Mucosa of stomach (tissue), 1 donor: ENCODE data around the gene CCNY.
"Not testable (repeated sequence)": the region's sequence is repeated elsewhere in the genome, so short reads cannot be mapped to it uniquely, and the experiment has no call there.

Source experiments
- H3K27me3 ChIP-seq: one replicate; pipeline ENCODE4 v1.7.0; 2013; ENCODE audit warnings: mild to moderate bottlenecking, low read length; ENCODE audit not compliant: control insufficient read depth, insufficient read depth
- H3K36me3 ChIP-seq: one replicate; pipeline ENCODE4 v1.7.0; 2013; ENCODE audit warnings: low read length; ENCODE audit not compliant: control insufficient read depth, insufficient read depth
- H3K4me1 ChIP-seq: one replicate; pipeline ENCODE4 v1.7.0; 2013; ENCODE audit warnings: mild to moderate bottlenecking, low read length; ENCODE audit not compliant: control insufficient read depth, insufficient read depth
- H3K4me3 ChIP-seq: one replicate; pipeline ENCODE4 v1.7.0; 2013; ENCODE audit warnings: low read length
- H3K9ac ChIP-seq: one replicate; pipeline ENCODE4 v1.7.0; 2013; ENCODE audit warnings: mild to moderate bottlenecking, low read length, moderate library complexity
- H3K9me3 ChIP-seq: one replicate; pipeline ENCODE4 v1.7.0; 2013; ENCODE audit warnings: mild to moderate bottlenecking, low read length, moderate library complexity; ENCODE audit not compliant: control insufficient read depth
- donor health status: Pancreatic carcinoma.

CCNY gene

DNA sequence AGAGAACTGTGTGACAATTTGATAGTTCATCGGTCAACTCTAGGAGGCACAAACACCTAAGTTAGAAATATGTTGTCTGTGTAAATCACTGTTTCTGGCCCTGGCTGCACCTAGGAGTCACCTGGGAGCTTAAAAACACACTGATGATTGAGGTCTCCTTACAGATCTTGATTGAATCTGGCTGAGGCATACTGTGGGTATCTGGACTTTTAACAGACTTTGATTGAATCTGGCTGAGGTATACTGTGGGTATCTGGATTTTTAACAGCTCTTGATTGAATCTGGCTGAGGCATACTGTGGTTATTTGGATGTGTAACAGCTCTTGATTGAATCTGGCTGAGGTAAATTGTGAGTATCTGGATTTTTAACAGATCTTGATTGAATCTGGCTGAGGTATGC, 181.9 kb downstream of the CCNY start:
- H3K4me3 ChIP-seq, H3K9ac ChIP-seq, H3K36me3 ChIP-seq, H3K4me1 ChIP-seq, H3K27me3 ChIP-seq, H3K9me3 ChIP-seq: not testable (repeated sequence)

DNA sequence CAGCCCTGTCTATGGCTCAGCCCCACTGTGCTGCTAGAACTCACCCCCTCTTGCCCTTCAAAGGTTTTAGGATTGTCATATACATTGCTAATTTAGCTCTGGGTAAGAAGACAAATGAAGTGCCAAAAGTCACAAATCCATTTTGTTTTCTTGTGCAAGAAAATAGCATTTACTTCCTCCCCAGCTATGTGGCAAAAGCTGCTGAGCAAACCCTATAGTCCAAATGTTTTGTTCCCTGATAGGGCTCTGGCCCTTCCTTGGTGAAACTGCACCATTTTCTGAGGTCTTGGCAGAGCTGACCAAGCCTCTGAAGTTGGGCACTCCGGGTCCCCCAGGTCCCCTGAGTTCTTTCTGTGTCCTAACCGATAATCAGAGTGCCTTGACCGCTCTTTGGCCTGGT, 184.7 kb downstream of the CCNY start:
- Histone ChIP-seq H3K4me1 (no peaks in the 10 kb centered on the region), H3K27me3 (no peaks in the 10 kb centered on the region), H3K36me3 (no peaks in the 10 kb centered on the region), H3K9me3 (no peaks in the 10 kb centered on the region), H3K4me3 (no peak overlapping the region), H3K9ac (no peak overlapping the region)

DNA sequence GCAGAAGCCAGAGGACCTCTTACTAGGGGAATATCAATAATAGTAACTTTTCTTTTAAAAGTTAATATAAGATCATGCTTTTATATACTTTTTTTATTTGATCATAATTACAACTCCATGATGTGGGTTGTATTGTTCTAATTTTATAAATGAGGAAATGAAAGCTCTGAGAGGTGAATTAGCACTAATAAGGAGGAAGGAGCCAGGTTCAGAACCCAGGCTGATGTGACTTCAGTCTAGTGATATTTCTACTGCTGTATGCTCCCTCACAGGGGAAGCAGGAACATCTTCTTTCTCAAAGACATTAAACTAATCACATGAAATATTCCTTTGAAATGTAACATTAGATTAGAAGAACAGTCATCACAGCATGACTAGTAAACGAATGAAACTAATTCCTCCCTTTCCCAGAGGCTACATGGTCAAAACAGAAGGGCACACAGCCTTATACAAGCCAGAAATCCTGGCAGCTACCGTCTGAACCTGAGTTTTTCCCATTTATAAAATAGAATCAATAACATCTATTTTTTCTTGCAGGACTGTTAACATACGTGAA, 187.4 kb downstream of the CCNY start:
- Histone ChIP-seq H3K36me3 (no peaks in the 10 kb centered on the region), H3K4me3 (no peak overlapping the region), H3K9ac (no peak overlapping the region), H3K9me3 (no peaks in the 10 kb centered on the region), H3K27me3 (no peaks in the 10 kb centered on the region), H3K4me1 (no peaks in the 10 kb centered on the region)

DNA sequence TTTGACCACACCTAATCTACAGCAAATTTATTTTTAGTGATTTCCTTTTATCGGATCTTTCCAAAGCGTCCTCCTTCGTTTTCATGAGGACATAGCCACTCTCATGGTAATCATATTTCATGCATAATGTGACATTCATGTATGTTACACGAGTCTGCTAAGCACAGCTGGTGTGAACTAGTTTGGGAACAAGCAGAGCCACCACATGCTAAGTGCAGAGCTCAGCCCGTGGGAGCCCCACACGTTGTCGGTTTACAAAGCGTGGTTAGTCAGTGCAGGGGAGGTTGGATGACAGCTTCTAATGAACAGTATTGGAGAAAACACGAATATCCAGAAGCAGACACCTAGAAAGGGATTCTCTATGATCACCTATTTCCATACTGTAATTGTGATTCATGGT, 190.4 kb downstream of the CCNY start:
- Histone ChIP-seq H3K27me3 (no peaks in the 10 kb centered on the region), H3K9ac (no peak overlapping the region)

DNA sequence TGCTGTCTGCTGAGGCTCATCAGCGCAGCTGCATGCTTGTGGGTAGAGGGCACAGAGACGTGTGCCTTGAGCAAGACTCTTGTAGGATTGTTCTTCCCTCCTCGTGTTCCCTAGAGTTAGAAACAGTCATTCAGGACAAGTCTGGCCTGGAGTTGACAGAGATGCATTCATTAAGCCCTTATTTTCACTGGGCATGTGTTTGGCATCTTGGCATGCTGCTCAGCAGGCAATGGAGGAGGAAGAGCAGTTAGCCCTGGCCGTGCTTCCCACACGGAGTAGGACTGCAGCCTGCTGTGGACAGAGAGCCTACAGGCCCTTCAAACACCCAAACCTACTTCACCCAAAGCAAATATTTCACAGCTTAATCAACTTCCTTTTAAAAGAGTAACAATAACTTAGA, 195.8 kb downstream of the CCNY start:
- H3K27me3 ChIP-seq, result no peaks in the 10 kb centered on the region
- no peak overlapping the region for H3K4me3 ChIP-seq
- no peaks in the 10 kb centered on the region for H3K4me1 ChIP-seq
- no peak overlapping the region for H3K9ac ChIP-seq
- H3K36me3 ChIP-seq, result no peaks in the 10 kb centered on the region
- no peaks in the 10 kb centered on the region for H3K9me3 ChIP-seq

More for the DNA sequence above, 190.4 kb downstream of the CCNY start:
- no peaks in the 10 kb centered on the region for H3K9me3 ChIP-seq
- no peak overlapping the region for H3K4me3 ChIP-seq
- H3K4me1 ChIP-seq, result no peaks in the 10 kb centered on the region
- H3K36me3 ChIP-seq, result no peaks in the 10 kb centered on the region

DNA sequence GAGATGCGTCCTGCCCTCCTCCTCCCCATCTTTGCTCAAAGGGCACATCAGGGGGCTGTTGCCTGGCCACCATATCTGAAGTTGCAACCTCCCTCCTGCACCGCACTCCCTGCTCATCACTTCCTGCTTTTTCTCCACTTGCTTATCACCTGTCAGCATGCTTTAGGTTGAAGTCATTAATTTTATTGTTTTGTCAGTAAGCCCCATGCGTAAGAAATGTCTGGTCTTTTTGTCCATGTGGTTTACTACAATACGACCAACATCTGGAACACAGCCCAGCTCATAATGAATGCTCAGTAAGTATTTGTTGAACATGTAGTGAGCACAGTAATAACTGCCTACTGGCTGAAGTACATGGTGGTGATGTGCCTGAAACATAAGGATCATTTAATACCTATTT, 197.3 kb downstream of the CCNY start:
- Histone ChIP-seq H3K4me1 (no peaks in the 10 kb centered on the region), H3K4me3 (no peak overlapping the region), H3K27me3 (no peaks in the 10 kb centered on the region), H3K9me3 (no peaks in the 10 kb centered on the region), H3K9ac (no peak overlapping the region), H3K36me3 (no peaks in the 10 kb centered on the region)

DNA sequence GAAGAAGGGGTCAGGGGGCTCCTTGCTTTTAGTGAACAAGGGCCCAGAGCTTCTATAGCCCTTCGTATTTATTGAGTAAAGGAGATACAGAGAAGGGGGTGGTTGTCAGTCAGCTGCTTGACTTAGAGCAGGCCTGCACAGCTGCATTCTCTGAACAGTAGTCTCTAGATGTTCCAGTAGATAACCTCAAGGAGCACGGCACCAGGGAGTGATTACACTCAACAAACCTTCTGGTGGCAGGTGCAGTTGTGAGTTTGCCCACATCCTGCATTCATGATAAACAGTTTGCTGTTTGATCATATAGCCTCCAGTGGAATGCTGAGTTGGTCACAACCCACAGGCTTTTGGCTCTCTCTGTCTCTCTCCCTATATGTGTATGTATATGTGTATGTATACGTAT, 198.8 kb downstream of the CCNY start:
- no peaks in the 10 kb centered on the region for H3K27me3 ChIP-seq
- H3K9ac ChIP-seq, result no peak overlapping the region
- no peaks in the 10 kb centered on the region for H3K36me3 ChIP-seq
- H3K9me3 ChIP-seq, result no peaks in the 10 kb centered on the region
- H3K4me3 ChIP-seq, result no peak overlapping the region
- no peaks in the 10 kb centered on the region for H3K4me1 ChIP-seq

DNA sequence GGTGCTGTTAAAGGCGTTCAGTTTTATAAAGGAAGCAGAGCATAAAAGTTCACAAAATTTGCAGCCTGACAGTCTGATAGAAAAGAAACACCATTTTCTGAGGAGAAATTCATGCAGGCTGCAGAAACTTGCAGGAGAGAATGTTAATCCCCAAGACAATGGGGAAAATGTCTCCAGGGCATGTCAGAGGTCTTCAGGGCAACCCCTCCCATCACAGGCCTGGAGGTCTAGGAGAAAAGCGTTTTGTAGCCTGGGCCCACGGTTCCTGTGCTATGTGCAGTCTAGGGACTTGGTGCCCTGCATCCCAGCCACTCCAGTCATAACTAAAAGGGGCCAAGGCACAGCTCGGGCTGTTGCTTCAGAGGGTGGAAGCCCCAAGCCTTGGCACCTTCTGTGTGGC, 200.5 kb downstream of the CCNY start:
- Histone ChIP-seq H3K4me1 (no peaks in the 10 kb centered on the region), H3K4me3 (no peak overlapping the region), H3K36me3 (no peaks in the 10 kb centered on the region), H3K9ac (no peak overlapping the region), H3K27me3 (no peaks in the 10 kb centered on the region), H3K9me3 (no peaks in the 10 kb centered on the region)

DNA sequence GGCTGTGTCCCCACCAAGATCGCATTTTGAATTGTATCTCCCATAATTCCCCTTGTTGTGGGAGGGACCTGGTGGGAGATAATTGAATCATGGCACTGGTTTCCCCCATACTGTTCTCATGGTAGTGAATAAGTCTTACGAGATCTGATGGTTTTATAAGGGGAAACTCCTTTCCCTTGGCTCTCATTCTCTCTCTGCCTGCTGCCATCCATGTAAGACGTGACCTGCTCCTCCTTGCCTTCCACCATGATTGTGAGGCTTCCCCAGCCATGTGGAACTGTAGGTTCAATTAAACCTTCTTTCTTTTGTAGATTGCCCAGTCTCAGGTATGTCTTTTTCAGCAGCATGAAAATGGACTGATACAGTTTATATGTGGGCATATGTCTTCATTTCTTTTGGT, 201.6 kb downstream of the CCNY start:
- not testable (repeated sequence) for H3K27me3 ChIP-seq, H3K4me3 ChIP-seq, H3K4me1 ChIP-seq, H3K36me3 ChIP-seq, H3K9ac ChIP-seq, H3K9me3 ChIP-seq

DNA sequence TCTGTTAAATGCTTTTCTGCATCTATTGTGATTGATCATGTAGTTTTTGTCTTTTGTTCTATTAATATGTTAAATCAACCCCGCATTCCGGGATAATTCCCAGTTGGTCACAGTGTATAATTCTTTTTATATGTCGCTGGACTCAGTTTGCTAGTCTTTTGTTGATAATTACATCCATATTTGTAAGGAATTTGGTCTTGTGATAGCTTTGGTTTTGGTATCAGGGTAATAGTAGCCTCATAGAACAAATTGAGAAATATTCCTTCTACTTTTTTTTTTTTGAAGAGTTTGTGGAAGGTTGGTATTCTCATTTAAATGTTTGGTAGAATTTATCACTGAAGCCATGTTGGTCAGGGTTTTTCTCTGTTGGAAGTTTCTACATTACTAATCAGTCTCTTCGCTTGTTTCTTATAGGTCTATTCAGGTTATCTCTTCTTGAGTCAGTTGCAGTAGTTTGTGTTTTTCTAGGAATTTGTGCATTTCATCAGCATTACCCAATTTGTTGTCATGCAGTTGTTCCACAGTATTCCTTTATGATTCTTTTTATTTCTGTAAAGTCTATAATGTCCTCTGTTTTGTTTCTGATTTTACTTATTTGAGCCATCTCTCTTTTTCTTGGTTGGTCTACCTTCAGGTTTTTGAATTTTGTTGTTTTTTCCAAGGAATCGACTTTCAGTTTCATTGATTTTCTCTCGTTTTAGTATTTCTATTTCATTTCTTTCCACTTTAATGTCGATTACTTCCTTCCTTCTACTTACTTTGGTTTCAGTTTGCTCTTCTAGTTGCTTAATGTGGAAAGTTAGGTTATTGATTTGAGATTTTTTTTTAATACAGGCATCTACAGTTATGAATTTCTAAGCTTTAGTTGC, 204.2 kb downstream of the CCNY start:
- no peaks in the 10 kb centered on the region for H3K4me1 ChIP-seq
- H3K36me3 ChIP-seq, result no peaks in the 10 kb centered on the region
- H3K9ac ChIP-seq, result no peak overlapping the region
- no peak overlapping the region for H3K4me3 ChIP-seq
- H3K9me3 ChIP-seq, result no peaks in the 10 kb centered on the region
- no peaks in the 10 kb centered on the region for H3K27me3 ChIP-seq

DNA sequence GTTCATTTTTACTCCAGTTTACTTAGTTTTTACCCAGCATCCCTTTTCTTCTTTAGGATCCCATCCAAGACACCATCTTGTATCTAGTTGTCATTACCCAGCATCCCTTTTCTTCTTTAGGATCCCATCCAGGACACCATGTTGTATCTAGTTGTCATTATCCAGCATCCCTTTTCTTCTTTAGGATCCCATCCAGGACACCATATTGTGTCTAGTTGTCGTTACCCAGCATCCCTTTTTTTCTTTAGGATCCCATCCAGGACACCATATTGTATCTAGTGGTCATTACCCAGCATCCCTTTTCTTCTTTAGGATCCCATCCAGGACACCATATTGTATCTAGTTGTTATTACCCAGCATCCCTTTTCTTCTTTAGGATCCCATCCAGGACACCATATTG, 205.4 kb downstream of the CCNY start:
- Histone ChIP-seq H3K9ac (no peak overlapping the region), H3K9me3 (no peaks in the 10 kb centered on the region), H3K27me3 (no peaks in the 10 kb centered on the region), H3K36me3 (no peaks in the 10 kb centered on the region), H3K4me3 (no peak overlapping the region), H3K4me1 (no peaks in the 10 kb centered on the region)

DNA sequence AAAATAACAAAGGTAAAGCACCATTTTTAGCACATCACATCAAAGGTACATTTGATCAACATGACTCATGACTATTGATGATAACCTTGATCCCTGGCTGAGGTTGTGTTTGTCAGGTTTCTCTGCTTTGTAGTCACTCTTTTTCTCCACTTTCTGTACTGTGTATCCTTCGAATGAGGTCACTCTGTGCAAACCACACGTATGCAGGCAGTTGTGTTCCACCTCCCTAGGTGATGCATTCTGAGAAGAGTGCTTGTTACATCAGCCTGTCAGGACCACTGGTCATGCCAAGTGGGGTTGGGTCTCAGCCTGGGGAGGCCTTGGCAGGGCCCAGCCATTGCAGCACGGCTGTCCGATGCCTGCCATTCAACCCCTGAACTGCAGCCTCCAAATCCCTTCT, 206.0 kb downstream of the CCNY start:
- Histone ChIP-seq H3K9ac (no peak overlapping the region), H3K4me1 (no peaks in the 10 kb centered on the region), H3K4me3 (no peak overlapping the region), H3K9me3 (no peaks in the 10 kb centered on the region), H3K36me3 (no peaks in the 10 kb centered on the region), H3K27me3 (no peaks in the 10 kb centered on the region)
